PFSK-1 (cell line): ENCODE results near the gene PDE8A.

Experiments used
- POLR2AphosphoS5 ChIP-seq: IDR thresholded peaks from 2 replicates; pipeline ENCODE4 v1.6.1; 2012; ENCODE audit warnings: low read depth, mild to moderate bottlenecking, control low read depth, low read length, moderate library complexity
- TAF1 ChIP-seq: IDR thresholded peaks from 2 replicates; pipeline ENCODE4 v1.6.1; 2012; ENCODE audit warnings: low read length, control low read depth, borderline replicate concordance; ENCODE audit not compliant: insufficient read depth

GRCh38 chr15:85008474-85009260 is 27.0 kb downstream of the PDE8A start:
- no peak for TF ChIP-seq TAF1
- TF ChIP-seq POLR2AphosphoS5, result no peak
